Sigmoid colon (tissue), 4 donors: ENCODE results near the gene ZNF563.

ENCODE experiments used
- CTCF ChIP-seq, 4 experiments: fragments of 450-650 bp in 3 of 4; fragments of 200-600 bp in 1 of 4; IDR thresholded peaks; one replicate each; pipeline ENCODE4 v1.5.1; 2016 to 2019; ENCODE audit warnings: antibody characterized with exemption in 4 of 4, mild to moderate bottlenecking in 3 of 4, moderate library complexity in 2 of 4
- EP300 ChIP-seq, 4 donors: sonication (generic); formaldehyde crosslinking; IDR thresholded peaks; one replicate each; pipeline ENCODE4 v1.6.1; 2017; ENCODE audit warnings: antibody characterized with exemption in 4 of 4

DNA sequence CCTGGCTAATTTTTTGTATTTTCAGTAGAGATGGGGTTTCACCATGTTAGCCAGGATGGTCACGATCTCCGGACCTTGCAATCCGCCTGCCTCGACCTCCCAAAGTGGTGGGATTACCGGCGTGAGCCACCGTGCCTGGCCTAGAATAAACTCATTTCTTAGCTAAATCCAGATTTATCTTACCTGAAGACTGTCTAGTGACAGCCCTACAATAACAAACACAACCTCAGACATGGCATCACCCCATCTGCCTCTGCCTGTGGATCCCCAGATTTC lies 43.7 kb downstream of the ZNF563 start:
- TF ChIP-seq CTCF (IDR thresholded peaks at IDR 0.05), result no peak
- TF ChIP-seq EP300 (IDR thresholded peaks at IDR 0.05), result no peak
